HepG2 (cell line): Measurements from ENCODE around the gene OCSTAMP. TPM values are rescaled to one million over a fixed set of nuclear protein-coding genes. Genes with fewer than 3 reads are reported as not detected.

Experiments
- HIVEP1 ChIP-seq: sonication (generic); formaldehyde crosslinking; IDR thresholded peaks from 2 replicates; pipeline ENCODE4 v1.4.0; 2020; ENCODE audit warnings: mild to moderate bottlenecking, missing genetic modification reagents
- KLF9 ChIP-seq: IDR thresholded peaks from 2 replicates; pipeline ENCODE4 v1.6.1; 2016; ENCODE audit warnings: low read depth
- MTA1 ChIP-seq: sonication (generic); formaldehyde crosslinking; IDR thresholded peaks from 2 replicates; pipeline ENCODE4 v1.4.0; 2020; ENCODE audit warnings: missing genetic modification reagents, mild to moderate bottlenecking, borderline replicate concordance
- NFE2 ChIP-seq: sonication (generic); formaldehyde crosslinking; IDR thresholded peaks from 2 replicates; pipeline ENCODE4 v1.4.0; 2020; ENCODE audit warnings: missing genetic modification reagents
- RFX3 ChIP-seq: IDR thresholded peaks from 2 replicates; pipeline ENCODE4 v1.6.1; 2016; ENCODE audit warnings: missing biosample characterization, missing genetic modification reagents
- SMAD9 ChIP-seq: sonication (generic); formaldehyde crosslinking; IDR thresholded peaks from 2 replicates; pipeline ENCODE4 v1.5.1; 2020; ENCODE audit warnings: mild to moderate bottlenecking, missing genetic modification reagents
- TAF1 ChIP-seq: sonication (generic); formaldehyde crosslinking; IDR thresholded peaks from 2 replicates; pipeline ENCODE4 v1.4.0; 2020; ENCODE audit warnings: missing genetic modification reagents
- TBX2 ChIP-seq: sonication (generic); formaldehyde crosslinking; IDR thresholded peaks from 2 replicates; pipeline ENCODE4 v1.5.0; 2020; ENCODE audit warnings: missing genetic modification reagents, mild to moderate bottlenecking, borderline replicate concordance
- TBX3 ChIP-seq: fragments of 450-650 bp; IDR thresholded peaks from 2 replicates; pipeline ENCODE4 v1.6.1; 2017; ENCODE audit warnings: antibody characterized with exemption, mild to moderate bottlenecking, inconsistent platforms, borderline replicate concordance
- TEAD3 ChIP-seq: optimal IDR thresholded peaks from 2 replicates; pipeline ENCODE3; 2016; ENCODE audit warnings: borderline replicate concordance
- ZMYM2 ChIP-seq: sonication (generic); formaldehyde crosslinking; IDR thresholded peaks from 2 replicates; pipeline ENCODE4 v1.8.0; 2022; ENCODE audit warnings: mild to moderate bottlenecking, missing genetic modification reagents
- ZNF180 ChIP-seq: sonication (generic); formaldehyde crosslinking; IDR thresholded peaks from 2 replicates; pipeline ENCODE4 v1.4.0; 2020; ENCODE audit warnings: low read depth, missing genetic modification reagents, borderline replicate concordance
- ZNF230 ChIP-seq: sonication (generic); formaldehyde crosslinking; IDR thresholded peaks from 2 replicates; pipeline ENCODE4 v1.4.0; 2020; ENCODE audit warnings: mild to moderate bottlenecking, missing genetic modification reagents
- ZNF788 ChIP-seq: sonication (generic); formaldehyde crosslinking; IDR thresholded peaks from 2 replicates; pipeline ENCODE4 v1.5.0; 2020; ENCODE audit warnings: mild to moderate bottlenecking, missing genetic modification reagents, borderline replicate concordance
- polyA plus RNA-seq, 8 experiments: library from polyadenylated mRNA; depleted of rRNA in 3 of 8; stranded (reverse) in 7 of 8; unstranded in 1 of 8; fragments of >200 nt; fragmentation: Illumina TruSeq in 4 of 8; extraction: Trizol in 4 of 8; gene quantifications; 2 replicates each; pipeline versions ENCODE4 v1.2.1 to v1.2.3, GENCODE V29; 2011 to 2016; ENCODE audit warnings: low read depth in 4 of 8, missing spikeins in 1 of 8, mixed read lengths in 1 of 8; ENCODE audit not compliant: insufficient read depth in 1 of 8
- total RNA-seq, 5 experiments: library from RNA; depleted of rRNA; stranded (reverse); fragments of >200 nt; fragmentation: Illumina TruSeq; extraction: Trizol; gene quantifications; 2 replicates each; pipeline ENCODE4 v1.2.3, GENCODE V29; 2016; ENCODE audit warnings: low read depth in 1 of 5
- TF ChIP-seq, protein P1 (sequence below): sonication (generic); formaldehyde crosslinking; IDR thresholded peaks from 2 replicates; pipeline ENCODE4 v1.4.0; 2020; ENCODE audit warnings: missing genetic modification reagents
- TF ChIP-seq, protein P2 (sequence below): sonication (generic); formaldehyde crosslinking; IDR thresholded peaks from 2 replicates; pipeline ENCODE4 v1.5.0; 2020; ENCODE audit warnings: missing genetic modification reagents
- TF ChIP-seq, protein P3 (sequence below): sonication (generic); formaldehyde crosslinking; IDR thresholded peaks from 2 replicates; pipeline ENCODE4 v1.8.1; 2023; ENCODE audit warnings: mild to moderate bottlenecking, missing genetic modification reagents
- TF ChIP-seq, protein P4 (sequence below): sonication (generic); formaldehyde crosslinking; IDR thresholded peaks from 2 replicates; pipeline ENCODE4 v1.5.1; 2020; ENCODE audit warnings: mild to moderate bottlenecking, missing genetic modification reagents, moderate library complexity
- TF ChIP-seq, protein P5 (sequence below): sonication (generic); formaldehyde crosslinking; conservative IDR thresholded peaks from 2 replicates; pipeline ENCODE4 v1.8.1; 2023; ENCODE audit warnings: missing genetic modification reagents

The OCSTAMP gene
- total and polyA plus RNA-seq, 2 of the 13 experiments (the other 11 are each of a cell fraction or from before 2014, with no cell fraction given) = not detected

DNA sequence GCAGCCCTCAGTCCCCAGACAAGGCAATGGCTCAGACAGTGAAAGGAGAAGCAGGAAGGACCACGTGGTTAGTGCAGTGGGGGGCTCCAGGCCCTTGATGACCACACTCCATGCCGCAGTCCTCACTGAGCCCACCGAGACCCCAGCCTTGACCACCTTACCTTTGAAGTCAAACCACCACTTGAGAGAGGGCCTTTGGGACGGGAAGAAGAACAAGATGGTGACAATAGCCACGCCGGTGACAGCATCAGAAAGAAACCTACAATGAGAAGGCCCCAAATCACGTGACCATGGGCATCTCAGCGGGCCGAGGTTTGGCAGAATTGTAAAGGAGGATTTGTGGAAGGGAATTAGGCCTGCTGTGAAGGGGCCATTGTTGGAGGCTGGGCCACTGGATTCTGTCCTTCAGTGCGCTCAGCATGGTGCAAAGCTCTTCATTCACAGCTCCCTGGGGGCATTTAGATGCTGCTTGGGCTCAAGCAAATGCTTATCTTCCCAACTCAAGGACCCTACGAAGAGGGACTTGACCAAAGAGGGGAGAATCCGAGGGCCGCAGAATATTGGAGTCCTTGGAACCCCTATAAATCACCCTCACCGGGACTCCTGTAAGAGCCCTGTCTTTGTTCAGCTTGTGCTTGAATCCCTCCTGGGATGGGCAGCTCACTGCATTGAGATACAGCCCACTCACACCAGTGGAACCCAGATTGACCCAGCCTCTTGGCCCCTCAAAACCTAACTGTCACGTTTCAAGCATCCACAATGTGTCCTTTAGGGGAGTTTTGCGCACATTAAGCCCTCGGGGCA, 33.2 kb upstream of the OCSTAMP start (continued):
- TF ChIP-seq, protein P1, sequence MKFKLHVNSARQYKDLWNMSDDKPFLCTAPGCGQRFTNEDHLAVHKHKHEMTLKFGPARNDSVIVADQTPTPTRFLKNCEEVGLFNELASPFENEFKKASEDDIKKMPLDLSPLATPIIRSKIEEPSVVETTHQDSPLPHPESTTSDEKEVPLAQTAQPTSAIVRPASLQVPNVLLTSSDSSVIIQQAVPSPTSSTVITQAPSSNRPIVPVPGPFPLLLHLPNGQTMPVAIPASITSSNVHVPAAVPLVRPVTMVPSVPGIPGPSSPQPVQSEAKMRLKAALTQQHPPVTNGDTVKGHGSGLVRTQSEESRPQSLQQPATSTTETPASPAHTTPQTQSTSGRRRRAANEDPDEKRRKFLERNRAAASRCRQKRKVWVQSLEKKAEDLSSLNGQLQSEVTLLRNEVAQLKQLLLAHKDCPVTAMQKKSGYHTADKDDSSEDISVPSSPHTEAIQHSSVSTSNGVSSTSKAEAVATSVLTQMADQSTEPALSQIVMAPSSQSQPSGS = 0 out of 2 replicates have a peak, but pooled peaks have one; percentile 11
- TF ChIP-seq MTA1 (CRISPR knock-in tag) (0 out of 2 replicates have a peak, but pooled peaks have one; percentile 26), RFX3 (CRISPR knock-in tag) (no peak), NFE2 (CRISPR knock-in tag) (no peak), ZNF180 (CRISPR knock-in tag) (no peak), TBX2 (0 out of 2 replicates have a peak, but pooled peaks have one; percentile 10), ZNF230 (CRISPR knock-in tag) (0 out of 2 replicates have a peak, but pooled peaks have one; percentile 8), ZMYM2 (CRISPR knock-in tag) (no peak), HIVEP1 (CRISPR knock-in tag) (peak; percentile 25; the same call in 1 of the 2 replicates), SMAD9 (CRISPR knock-in tag) (no peak), TAF1 (CRISPR knock-in tag) (0 out of 2 replicates have a peak, but pooled peaks have one; percentile 6), ZNF788 (CRISPR knock-in tag) (0 out of 2 replicates have a peak, but pooled peaks have one; percentile 45), TBX3 (no peak), TEAD3 (peak; percentile 27), KLF9 (no peak)
- TF ChIP-seq, protein P2, sequence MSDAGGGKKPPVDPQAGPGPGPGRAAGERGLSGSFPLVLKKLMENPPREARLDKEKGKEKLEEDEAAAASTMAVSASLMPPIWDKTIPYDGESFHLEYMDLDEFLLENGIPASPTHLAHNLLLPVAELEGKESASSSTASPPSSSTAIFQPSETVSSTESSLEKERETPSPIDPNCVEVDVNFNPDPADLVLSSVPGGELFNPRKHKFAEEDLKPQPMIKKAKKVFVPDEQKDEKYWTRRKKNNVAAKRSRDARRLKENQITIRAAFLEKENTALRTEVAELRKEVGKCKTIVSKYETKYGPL (CRISPR knock-in tag) = no peak
- TF ChIP-seq, protein P3, sequence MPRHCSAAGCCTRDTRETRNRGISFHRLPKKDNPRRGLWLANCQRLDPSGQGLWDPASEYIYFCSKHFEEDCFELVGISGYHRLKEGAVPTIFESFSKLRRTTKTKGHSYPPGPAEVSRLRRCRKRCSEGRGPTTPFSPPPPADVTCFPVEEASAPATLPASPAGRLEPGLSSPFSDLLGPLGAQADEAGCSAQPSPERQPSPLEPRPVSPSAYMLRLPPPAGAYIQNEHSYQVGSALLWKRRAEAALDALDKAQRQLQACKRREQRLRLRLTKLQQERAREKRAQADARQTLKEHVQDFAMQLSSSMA (CRISPR knock-in tag) = no peak
- TF ChIP-seq, protein P4, sequence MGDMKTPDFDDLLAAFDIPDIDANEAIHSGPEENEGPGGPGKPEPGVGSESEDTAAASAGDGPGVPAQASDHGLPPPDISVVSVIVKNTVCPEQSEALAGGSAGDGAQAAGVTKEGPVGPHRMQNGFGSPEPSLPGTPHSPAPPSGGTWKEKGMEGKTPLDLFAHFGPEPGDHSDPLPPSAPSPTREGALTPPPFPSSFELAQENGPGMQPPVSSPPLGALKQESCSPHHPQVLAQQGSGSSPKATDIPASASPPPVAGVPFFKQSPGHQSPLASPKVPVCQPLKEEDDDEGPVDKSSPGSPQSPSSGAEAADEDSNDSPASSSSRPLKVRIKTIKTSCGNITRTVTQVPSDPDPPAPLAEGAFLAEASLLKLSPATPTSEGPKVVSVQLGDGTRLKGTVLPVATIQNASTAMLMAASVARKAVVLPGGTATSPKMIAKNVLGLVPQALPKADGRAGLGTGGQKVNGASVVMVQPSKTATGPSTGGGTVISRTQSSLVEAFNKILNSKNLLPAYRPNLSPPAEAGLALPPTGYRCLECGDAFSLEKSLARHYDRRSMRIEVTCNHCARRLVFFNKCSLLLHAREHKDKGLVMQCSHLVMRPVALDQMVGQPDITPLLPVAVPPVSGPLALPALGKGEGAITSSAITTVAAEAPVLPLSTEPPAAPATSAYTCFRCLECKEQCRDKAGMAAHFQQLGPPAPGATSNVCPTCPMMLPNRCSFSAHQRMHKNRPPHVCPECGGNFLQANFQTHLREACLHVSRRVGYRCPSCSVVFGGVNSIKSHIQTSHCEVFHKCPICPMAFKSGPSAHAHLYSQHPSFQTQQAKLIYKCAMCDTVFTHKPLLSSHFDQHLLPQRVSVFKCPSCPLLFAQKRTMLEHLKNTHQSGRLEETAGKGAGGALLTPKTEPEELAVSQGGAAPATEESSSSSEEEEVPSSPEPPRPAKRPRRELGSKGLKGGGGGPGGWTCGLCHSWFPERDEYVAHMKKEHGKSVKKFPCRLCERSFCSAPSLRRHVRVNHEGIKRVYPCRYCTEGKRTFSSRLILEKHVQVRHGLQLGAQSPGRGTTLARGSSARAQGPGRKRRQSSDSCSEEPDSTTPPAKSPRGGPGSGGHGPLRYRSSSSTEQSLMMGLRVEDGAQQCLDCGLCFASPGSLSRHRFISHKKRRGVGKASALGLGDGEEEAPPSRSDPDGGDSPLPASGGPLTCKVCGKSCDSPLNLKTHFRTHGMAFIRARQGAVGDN (CRISPR knock-in tag) = peak; percentile 46; the same call in 1 of the 2 replicates
- TF ChIP-seq, protein P5, sequence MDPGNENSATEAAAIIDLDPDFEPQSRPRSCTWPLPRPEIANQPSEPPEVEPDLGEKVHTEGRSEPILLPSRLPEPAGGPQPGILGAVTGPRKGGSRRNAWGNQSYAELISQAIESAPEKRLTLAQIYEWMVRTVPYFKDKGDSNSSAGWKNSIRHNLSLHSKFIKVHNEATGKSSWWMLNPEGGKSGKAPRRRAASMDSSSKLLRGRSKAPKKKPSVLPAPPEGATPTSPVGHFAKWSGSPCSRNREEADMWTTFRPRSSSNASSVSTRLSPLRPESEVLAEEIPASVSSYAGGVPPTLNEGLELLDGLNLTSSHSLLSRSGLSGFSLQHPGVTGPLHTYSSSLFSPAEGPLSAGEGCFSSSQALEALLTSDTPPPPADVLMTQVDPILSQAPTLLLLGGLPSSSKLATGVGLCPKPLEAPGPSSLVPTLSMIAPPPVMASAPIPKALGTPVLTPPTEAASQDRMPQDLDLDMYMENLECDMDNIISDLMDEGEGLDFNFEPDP = 0 out of 2 replicates have a peak, but pooled peaks have one; percentile 68
